Measurements from ENCODE around the gene RRAS2. TPM values are rescaled to one million over a fixed set of nuclear protein-coding genes. Genes with fewer than 3 reads are reported as not detected.
A peak's percentile ranks its signal among the peaks of the same experiment; 100 is the strongest.

Gene RRAS2
- total RNA-seq, 1 experiment from 2014 or later = 164 TPM

DNA sequence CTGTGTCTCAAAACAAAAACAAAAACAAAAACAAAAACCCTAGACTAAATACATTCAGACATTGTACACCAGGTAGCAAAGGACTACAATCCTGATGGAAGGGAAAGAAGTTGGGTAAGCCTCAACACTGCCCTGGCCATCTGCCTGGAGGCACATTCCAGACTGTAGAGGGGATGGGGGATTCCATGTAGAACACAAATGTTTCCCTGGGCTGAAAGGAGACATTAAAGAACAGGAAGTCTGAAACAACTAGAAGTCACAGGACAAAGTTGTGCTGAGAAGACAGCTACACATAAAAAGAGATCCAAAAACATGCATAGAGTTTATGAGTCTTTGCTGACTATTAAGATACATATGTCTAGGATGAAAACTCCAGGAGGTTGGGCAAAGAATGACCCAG is 83.9 kb downstream of the RRAS2 start:
- ATAC-seq (peak; percentile 57; the same call in 1 of the 2 replicates), DNase-seq (ENCODE audit: low spot score) (no peak)
- Mint-ChIP-seq H3K27ac (peak overlapping the region; percentile 73), H3K36me3 (peaks cover 77% of the 10 kb centered on the region), H3K4me1 (peaks cover 13% of the 10 kb centered on the region), H3K4me3 (no peak overlapping the region), H3K27me3 (ENCODE audit: low read depth) (peaks cover 6% of the 10 kb centered on the region; the same call in 1 of the 2 replicates), H3K9me3 (peaks cover 18% of the 10 kb centered on the region)
- TF ChIP-seq NR2C2 (CRISPR knock-in tag; IDR thresholded peaks at IDR 0.05) (no peak), ZNF263 (CRISPR knock-in tag; IDR thresholded peaks at IDR 0.05; ENCODE audit: low read depth) (no peak), FOXP4 (CRISPR knock-in tag; IDR thresholded peaks at IDR 0.05) (no peak), AR (CRISPR knock-in tag; IDR thresholded peaks at IDR 0.05) (no peak), TP53 (CRISPR knock-in tag; IDR thresholded peaks at IDR 0.05) (no peak), ZNF121 (CRISPR knock-in tag; IDR thresholded peaks at IDR 0.05) (no peak), CREM (CRISPR knock-in tag; IDR thresholded peaks at IDR 0.05) (no peak), ESRRA (CRISPR knock-in tag; IDR thresholded peaks at IDR 0.05; ENCODE audit: borderline replicate concordance) (no peak), IRF1 (CRISPR knock-in tag; IDR thresholded peaks at IDR 0.05) (no peak)
- ChIA-PET POLR2A (no interaction called here), CTCF (interaction anchor here (1.1 to 1.3 kb wide), 2 partner anchors 138 to 143 kb away, joined by 3 read pairs; no protein-coding TSS in a partner anchor)

DNA sequence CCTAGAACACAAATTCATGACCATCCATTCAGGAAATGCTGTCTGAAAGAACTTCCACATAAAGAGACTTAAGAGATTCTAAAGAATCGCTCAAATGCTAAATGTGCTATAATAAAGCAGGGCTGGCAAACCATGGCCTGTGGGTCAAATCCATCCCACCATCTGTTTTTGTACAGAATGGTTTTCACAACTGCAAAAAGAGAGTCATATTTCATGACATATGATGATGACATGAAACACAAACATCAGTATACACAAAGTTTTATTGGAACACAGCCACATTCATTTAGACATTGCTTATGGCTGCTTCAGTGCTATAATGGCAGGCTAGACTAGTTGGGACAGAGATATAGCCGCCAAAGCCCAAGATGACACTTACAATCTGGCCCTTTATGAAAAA is 85.1 kb downstream of the RRAS2 start:
- H3K4me3 Mint-ChIP-seq = no peak overlapping the region
- peaks cover 18% of the 10 kb centered on the region for H3K9me3 Mint-ChIP-seq
- peaks cover 73% of the 10 kb centered on the region for H3K36me3 Mint-ChIP-seq
- H3K27ac Mint-ChIP-seq = no peak overlapping the region
- H3K4me1 Mint-ChIP-seq = peaks cover 13% of the 10 kb centered on the region
- H3K27me3 Mint-ChIP-seq (ENCODE audit: low read depth) = peaks cover 6% of the 10 kb centered on the region; the same call in 1 of the 2 replicates
- TF ChIP-seq GTF2I (CRISPR knock-in tag; conservative IDR thresholded peaks at IDR 0.05) = no peak
- TF ChIP-seq PREB (CRISPR knock-in tag; IDR thresholded peaks at IDR 0.05; ENCODE audit: borderline replicate concordance) = no peak
- no peak for TF ChIP-seq SP1 (CRISPR knock-in tag; conservative IDR thresholded peaks at IDR 0.05)
- no peak for TF ChIP-seq HMGA2 (CRISPR knock-in tag; IDR thresholded peaks at IDR 0.05)
- no peak for TF ChIP-seq MYBL2 (CRISPR knock-in tag; IDR thresholded peaks at IDR 0.05)
- TF ChIP-seq E2F5 (CRISPR knock-in tag; IDR thresholded peaks at IDR 0.05) = no peak
- TF ChIP-seq EMX1 (CRISPR knock-in tag; IDR thresholded peaks at IDR 0.05) = no peak
- TF ChIP-seq IRF2 (CRISPR knock-in tag; IDR thresholded peaks at IDR 0.05; ENCODE audit: borderline replicate concordance, low read depth) = no peak
- no peak for TF ChIP-seq GABPB1 (CRISPR knock-in tag; IDR thresholded peaks at IDR 0.05)
- no peak for TF ChIP-seq MXD4 (CRISPR knock-in tag; IDR thresholded peaks at IDR 0.05; ENCODE audit: borderline replicate concordance)
- TF ChIP-seq, protein P1, sequence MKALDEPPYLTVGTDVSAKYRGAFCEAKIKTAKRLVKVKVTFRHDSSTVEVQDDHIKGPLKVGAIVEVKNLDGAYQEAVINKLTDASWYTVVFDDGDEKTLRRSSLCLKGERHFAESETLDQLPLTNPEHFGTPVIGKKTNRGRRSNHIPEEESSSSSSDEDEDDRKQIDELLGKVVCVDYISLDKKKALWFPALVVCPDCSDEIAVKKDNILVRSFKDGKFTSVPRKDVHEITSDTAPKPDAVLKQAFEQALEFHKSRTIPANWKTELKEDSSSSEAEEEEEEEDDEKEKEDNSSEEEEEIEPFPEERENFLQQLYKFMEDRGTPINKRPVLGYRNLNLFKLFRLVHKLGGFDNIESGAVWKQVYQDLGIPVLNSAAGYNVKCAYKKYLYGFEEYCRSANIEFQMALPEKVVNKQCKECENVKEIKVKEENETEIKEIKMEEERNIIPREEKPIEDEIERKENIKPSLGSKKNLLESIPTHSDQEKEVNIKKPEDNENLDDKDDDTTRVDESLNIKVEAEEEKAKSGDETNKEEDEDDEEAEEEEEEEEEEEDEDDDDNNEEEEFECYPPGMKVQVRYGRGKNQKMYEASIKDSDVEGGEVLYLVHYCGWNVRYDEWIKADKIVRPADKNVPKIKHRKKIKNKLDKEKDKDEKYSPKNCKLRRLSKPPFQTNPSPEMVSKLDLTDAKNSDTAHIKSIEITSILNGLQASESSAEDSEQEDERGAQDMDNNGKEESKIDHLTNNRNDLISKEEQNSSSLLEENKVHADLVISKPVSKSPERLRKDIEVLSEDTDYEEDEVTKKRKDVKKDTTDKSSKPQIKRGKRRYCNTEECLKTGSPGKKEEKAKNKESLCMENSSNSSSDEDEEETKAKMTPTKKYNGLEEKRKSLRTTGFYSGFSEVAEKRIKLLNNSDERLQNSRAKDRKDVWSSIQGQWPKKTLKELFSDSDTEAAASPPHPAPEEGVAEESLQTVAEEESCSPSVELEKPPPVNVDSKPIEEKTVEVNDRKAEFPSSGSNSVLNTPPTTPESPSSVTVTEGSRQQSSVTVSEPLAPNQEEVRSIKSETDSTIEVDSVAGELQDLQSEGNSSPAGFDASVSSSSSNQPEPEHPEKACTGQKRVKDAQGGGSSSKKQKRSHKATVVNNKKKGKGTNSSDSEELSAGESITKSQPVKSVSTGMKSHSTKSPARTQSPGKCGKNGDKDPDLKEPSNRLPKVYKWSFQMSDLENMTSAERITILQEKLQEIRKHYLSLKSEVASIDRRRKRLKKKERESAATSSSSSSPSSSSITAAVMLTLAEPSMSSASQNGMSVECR (CRISPR knock-in tag; IDR thresholded peaks at IDR 0.05; ENCODE audit: borderline replicate concordance) = no peak
- CTCF ChIA-PET = interaction anchor here (0.6 kb wide), 1 partner anchor 145 kb away, joined by 4 read pairs; no protein-coding TSS in a partner anchor
- ATAC-seq (no peak), DNase-seq (ENCODE audit: low spot score) (no peak)
- POLR2A ChIA-PET = no interaction called here

All from WTC11 (cell line).